CD4-positive, alpha-beta T cell (primary cell): ENCODE data around the gene CMKLR1. TPM values are rescaled to one million over a fixed set of nuclear protein-coding genes. Genes with fewer than 3 reads are reported as not detected.

ENCODE experiments used
- ATAC-seq: fragments of 200-7000 bp; cut with Tn5 transposase; one replicate; pipeline ENCODE4 v1.10.0; 2022; ENCODE audit warnings: mild to moderate bottlenecking; ENCODE audit not compliant: poor library complexity
- CTCF ChIA-PET: fragments of 350-600 bp; sonication (Branson Sonifier 250); formaldehyde crosslinking; loops from one replicate; lab custom pipeline; 2021; ENCODE audit warnings: antibody characterized with exemption, inconsistent platforms; lab: Charles Lee
- POLR2A ChIA-PET: fragments of 350-600 bp; sonication (Branson Sonifier 250); formaldehyde crosslinking; loops from one replicate; lab custom pipeline; 2021; ENCODE audit warnings: antibody characterized with exemption, inconsistent platforms; lab: Charles Lee
- DNase-seq, 14 experiments: peaks; one replicate each; pipeline ENCODE4 v3.0.0-alpha.2; 2013 to 2020; ENCODE audit warnings: mixed read lengths in 2 of 14
- H3K27ac ChIP-seq, 2 donors: one replicate each; pipeline versions ENCODE4 v1.5.1 to v1.7.0; 2013; ENCODE audit warnings: low read length in 2 of 2, low read depth in 1 of 2, mild to moderate bottlenecking in 1 of 2
- H3K27me3 ChIP-seq, 2 experiments: 1 replicate in 1 of 2; 2 replicates in 1 of 2; pipeline versions ENCODE4 v1.6.1 to v1.7.0; 2013; ENCODE audit warnings: low read length in 2 of 2, control low read depth in 1 of 2, mild to moderate bottlenecking in 1 of 2, moderate library complexity in 1 of 2; ENCODE audit not compliant: insufficient read depth in 2 of 2, control insufficient read depth in 1 of 2
- H3K36me3 ChIP-seq: one replicate; pipeline ENCODE4 v1.6.1; 2013; ENCODE audit warnings: low read length, control low read depth; ENCODE audit not compliant: insufficient read depth
- H3K4me1 ChIP-seq: one replicate; pipeline ENCODE4 v1.6.1; 2013; ENCODE audit warnings: low read length, control low read depth; ENCODE audit not compliant: insufficient read depth
- H3K4me3 ChIP-seq: one replicate; pipeline ENCODE4 v1.5.1; 2013; ENCODE audit warnings: mild to moderate bottlenecking, low read length, moderate library complexity
- H3K9me3 ChIP-seq, 2 experiments: 1 replicate in 1 of 2; 2 replicates in 1 of 2; pipeline versions ENCODE4 v1.6.1 to v1.7.0; 2013; ENCODE audit warnings: low read length in 2 of 2, mild to moderate bottlenecking in 2 of 2, control low read depth in 1 of 2, moderate library complexity in 1 of 2; ENCODE audit not compliant: control insufficient read depth in 1 of 2, insufficient read depth in 1 of 2
- H3K27ac Mint-ChIP-seq: one replicate; pipeline ENCODE4 v1.8.0; 2020; ENCODE audit warnings: mixed read lengths
- H3K27me3 Mint-ChIP-seq: one replicate; pipeline ENCODE4 v1.8.0; 2021; ENCODE audit warnings: mixed read lengths
- H3K36me3 Mint-ChIP-seq: one replicate; pipeline ENCODE4 v1.8.0; 2021; ENCODE audit warnings: low read depth, mixed read lengths
- H3K4me1 Mint-ChIP-seq: one replicate; pipeline ENCODE4 v1.8.0; 2021; ENCODE audit warnings: low read depth, mixed read lengths
- H3K4me3 Mint-ChIP-seq: one replicate; pipeline ENCODE4 v1.8.0; 2020; ENCODE audit warnings: mild to moderate bottlenecking, mixed read lengths
- H3K9me3 Mint-ChIP-seq: one replicate; pipeline ENCODE4 v1.8.0; 2020; ENCODE audit warnings: mixed read lengths
- intact Hi-C, 2 experiments: fragments of 100-400 bp; cut with DNase I in 1 of 2; cut with micrococcal nuclease in 1 of 2; formaldehyde crosslinking; loops; one replicate each; pipeline versions ENCODE4 v1.15.1 to v1.9.0; 2023 to 2025; cut with DNase I, micrococcal nuclease
- total RNA-seq, 174 experiments: library from RNA in 2 of 174; stranded (reverse) in 2 of 174; gene quantifications; one replicate each; pipeline ENCODE4 v1.2.3 and lab custom pipeline; 2021 to 2026
- TF ChIP-seq, protein P1 (sequence below): fragments of 200-600 bp; IDR thresholded peaks from one replicate; pipeline ENCODE4 v1.8.0; 2022; ENCODE audit warnings: antibody characterized with exemption, mild to moderate bottlenecking

The CMKLR1 gene
- total RNA-seq, 2 experiments from 2014 or later = not detected

DNA sequence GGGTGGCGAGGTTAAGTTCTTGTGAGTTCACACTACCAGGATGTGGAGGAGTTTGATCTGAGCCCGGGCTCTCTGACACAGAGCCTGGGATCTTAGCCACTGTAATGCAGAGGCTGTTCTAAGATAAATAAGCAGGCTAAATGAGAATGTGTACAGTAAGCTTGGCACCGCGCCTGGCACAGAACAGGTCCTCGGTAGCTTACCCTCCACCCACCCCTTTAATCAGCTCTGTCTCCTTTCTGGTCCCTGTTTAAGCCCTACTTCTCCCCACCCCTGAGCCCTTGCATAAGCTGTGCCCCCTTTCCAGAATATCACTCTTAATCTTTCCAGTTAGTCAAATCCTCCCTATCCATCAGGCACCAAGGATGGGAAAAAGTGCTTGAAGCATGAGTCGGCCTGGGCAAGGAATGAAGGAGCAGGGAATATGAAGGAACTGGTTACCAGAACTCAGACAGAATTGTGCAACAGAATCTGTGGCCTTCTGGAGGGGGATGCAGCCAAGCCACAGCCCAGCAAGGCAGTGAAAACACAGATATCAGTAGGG, 32.8 kb upstream of the CMKLR1 start:
- Histone ChIP-seq H3K4me3 (no peak overlapping the region), H3K27me3 (peaks cover 0 to 4% of the 10 kb centered on the region in 2 experiments), H3K9me3 (peaks cover 9 to 20% of the 10 kb centered on the region in 2 experiments), H3K36me3 (no peaks in the 10 kb centered on the region), H3K4me1 (no peaks in the 10 kb centered on the region), H3K27ac (no peak overlapping the region)
- ChIA-PET CTCF (no interaction called here), POLR2A (no interaction called here)
- DNase-seq = no peak
- no peak for ATAC-seq
- Mint-ChIP-seq H3K36me3 (no peaks in the 10 kb centered on the region), H3K4me1 (no peaks in the 10 kb centered on the region), H3K9me3 (peaks cover 25% of the 10 kb centered on the region), H3K4me3 (no peak overlapping the region), H3K27ac (no peak overlapping the region), H3K27me3 (peaks cover 21% of the 10 kb centered on the region)
- intact Hi-C loops = no loop called here
- TF ChIP-seq, protein P1, sequence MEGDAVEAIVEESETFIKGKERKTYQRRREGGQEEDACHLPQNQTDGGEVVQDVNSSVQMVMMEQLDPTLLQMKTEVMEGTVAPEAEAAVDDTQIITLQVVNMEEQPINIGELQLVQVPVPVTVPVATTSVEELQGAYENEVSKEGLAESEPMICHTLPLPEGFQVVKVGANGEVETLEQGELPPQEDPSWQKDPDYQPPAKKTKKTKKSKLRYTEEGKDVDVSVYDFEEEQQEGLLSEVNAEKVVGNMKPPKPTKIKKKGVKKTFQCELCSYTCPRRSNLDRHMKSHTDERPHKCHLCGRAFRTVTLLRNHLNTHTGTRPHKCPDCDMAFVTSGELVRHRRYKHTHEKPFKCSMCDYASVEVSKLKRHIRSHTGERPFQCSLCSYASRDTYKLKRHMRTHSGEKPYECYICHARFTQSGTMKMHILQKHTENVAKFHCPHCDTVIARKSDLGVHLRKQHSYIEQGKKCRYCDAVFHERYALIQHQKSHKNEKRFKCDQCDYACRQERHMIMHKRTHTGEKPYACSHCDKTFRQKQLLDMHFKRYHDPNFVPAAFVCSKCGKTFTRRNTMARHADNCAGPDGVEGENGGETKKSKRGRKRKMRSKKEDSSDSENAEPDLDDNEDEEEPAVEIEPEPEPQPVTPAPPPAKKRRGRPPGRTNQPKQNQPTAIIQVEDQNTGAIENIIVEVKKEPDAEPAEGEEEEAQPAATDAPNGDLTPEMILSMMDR = no peak

DNA sequence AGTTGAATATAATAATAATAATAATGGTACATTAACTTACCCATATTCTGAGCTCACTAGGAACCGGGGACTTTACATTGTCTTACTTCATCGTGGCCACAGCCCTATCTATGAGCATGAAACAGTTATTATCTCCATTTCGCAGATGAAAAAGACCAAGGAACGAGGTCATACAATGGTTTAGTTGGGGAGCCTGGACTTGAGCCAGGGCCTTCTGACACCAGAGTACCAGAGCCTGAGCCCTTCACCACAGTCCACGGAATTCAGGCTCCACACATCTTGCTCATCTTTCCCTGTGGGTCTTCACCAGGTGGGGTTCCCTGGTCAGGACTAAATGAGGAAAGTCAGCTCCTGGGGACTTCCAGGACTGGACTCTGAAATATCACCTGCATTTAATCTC, 31.3 kb upstream of the CMKLR1 start:
- no peak for DNase-seq
- Mint-ChIP-seq H3K27ac (no peak overlapping the region), H3K27me3 (peaks cover 8% of the 10 kb centered on the region), H3K36me3 (no peaks in the 10 kb centered on the region), H3K9me3 (peaks cover 15% of the 10 kb centered on the region), H3K4me3 (no peak overlapping the region), H3K4me1 (no peaks in the 10 kb centered on the region)
- Histone ChIP-seq H3K27me3 (peaks cover 0 to 4% of the 10 kb centered on the region in 2 experiments), H3K4me1 (no peaks in the 10 kb centered on the region), H3K4me3 (no peak overlapping the region), H3K9me3 (peaks cover 9 to 20% of the 10 kb centered on the region in 2 experiments), H3K36me3 (no peaks in the 10 kb centered on the region), H3K27ac (no peak overlapping the region)
- ChIA-PET POLR2A (no interaction called here), CTCF (no interaction called here)
- no peak for ATAC-seq
- intact Hi-C loops = no loop called here
- TF ChIP-seq, protein P1 = no peak

DNA sequence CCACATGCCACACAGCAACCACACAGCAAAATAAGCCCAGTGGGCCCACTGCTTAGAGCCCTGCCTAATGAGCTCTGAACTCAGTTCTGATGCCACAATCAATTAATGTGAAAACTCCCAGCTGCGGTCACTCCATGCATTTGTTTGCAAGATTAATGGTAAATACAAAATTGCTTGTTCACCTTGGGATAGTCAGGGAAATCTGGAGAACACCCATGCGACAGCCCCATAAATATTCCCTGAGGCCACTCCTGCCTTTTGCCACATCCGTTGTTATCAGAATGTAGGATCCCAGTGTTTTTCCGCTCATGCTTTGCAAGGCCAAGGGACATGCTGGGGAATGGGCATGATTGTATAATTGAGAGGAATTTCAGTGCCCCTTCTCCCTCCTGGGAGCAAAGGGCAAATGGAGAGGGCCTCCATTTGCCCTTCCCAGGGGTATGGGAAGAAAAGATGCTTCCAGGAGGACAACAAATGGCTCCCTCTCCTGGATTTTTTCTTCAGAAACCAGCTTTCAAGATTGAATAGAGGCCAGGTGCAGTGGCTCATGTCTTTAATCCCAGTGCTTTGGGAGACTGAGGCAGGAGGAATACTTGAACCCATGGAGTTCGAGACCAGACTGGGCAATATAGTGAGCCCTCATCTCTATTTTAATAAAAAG, 30.8 kb upstream of the CMKLR1 start:
- Mint-ChIP-seq H3K36me3 (no peaks in the 10 kb centered on the region), H3K4me1 (no peaks in the 10 kb centered on the region), H3K4me3 (no peak overlapping the region), H3K27ac (no peak overlapping the region), H3K9me3 (peaks cover 15% of the 10 kb centered on the region), H3K27me3 (peaks cover 6% of the 10 kb centered on the region)
- no peaks in the 10 kb centered on the region for H3K36me3 ChIP-seq
- H3K9me3 ChIP-seq = peaks cover 5 to 20% of the 10 kb centered on the region in 2 experiments
- H3K27ac ChIP-seq = no peak overlapping the region
- ATAC-seq = no peak
- TF ChIP-seq, protein P1 = no peak
- CTCF ChIA-PET = no interaction called here
- peaks cover 0 to 4% of the 10 kb centered on the region in 2 experiments for H3K27me3 ChIP-seq
- no peak overlapping the region for H3K4me3 ChIP-seq
- intact Hi-C loops = no loop called here
- DNase-seq = no peak
- POLR2A ChIA-PET = no interaction called here
- no peaks in the 10 kb centered on the region for H3K4me1 ChIP-seq
